PC-3 (cell line): Measurements from ENCODE around the gene CAMK1D. TPM values are rescaled to one million over a fixed set of nuclear protein-coding genes. Genes with fewer than 3 reads are reported as not detected.

Experiments
- ATAC-seq: fragments of 200-7000 bp; cut with Tn5 transposase; 2 replicates; pipeline ENCODE4 v1.9.1; 2020; ENCODE audit warnings: mild to moderate bottlenecking, moderate library complexity
- BruUV-seq: library from RNA; stranded (reverse); fragments of 400-500 nt; replicated peaks from 2 replicates; lab custom pipeline; 2021; lab: Mats Ljungman, UMichigan
- CTCF ChIA-PET: fragments of 300-600 bp; sonication (Branson Sonifier 250); formaldehyde crosslinking; loops from one replicate; lab custom pipeline; 2022; ENCODE audit warnings: antibody characterized with exemption; lab: Charles Lee
- POLR2A ChIA-PET: fragments of 300-600 bp; sonication (Branson Sonifier 250); formaldehyde crosslinking; loops from one replicate; lab custom pipeline; 2022; ENCODE audit warnings: antibody characterized with exemption; ENCODE audit not compliant: unreplicated experiment; lab: Charles Lee
- DNase-seq: peaks from one replicate; pipeline ENCODE4 v3.0.0-alpha.2; 2015
- H2AFZ ChIP-seq: fragments of 300-600 bp; sonication (generic); 2 replicates; pipeline ENCODE4 v1.6.0; 2016; ENCODE audit warnings: antibody characterized with exemption, low read length
- H3F3A ChIP-seq: fragments of 300-600 bp; sonication (generic); one replicate; pipeline ENCODE4 v1.6.0; 2017; ENCODE audit warnings: antibody characterized with exemption, low read length, control low read depth, mild to moderate bottlenecking; ENCODE audit not compliant: unreplicated experiment
- H3K27ac ChIP-seq: fragments of 300-600 bp; sonication (generic); 2 replicates; pipeline ENCODE4 v1.5.1; 2016; ENCODE audit warnings: mild to moderate bottlenecking, low read length
- H3K27me3 ChIP-seq: fragments of 300-600 bp; sonication (generic); 2 replicates; pipeline ENCODE4 v1.6.1; 2016; ENCODE audit warnings: low read length, mixed read lengths
- H3K36me3 ChIP-seq: fragments of 300-600 bp; sonication (generic); 2 replicates; pipeline ENCODE4 v1.6.1; 2016; ENCODE audit warnings: low read depth, mixed run types, low read length, mixed read lengths
- H3K4me1 ChIP-seq: fragments of 300-600 bp; sonication (generic); 2 replicates; pipeline ENCODE4 v1.5.1; 2016; ENCODE audit warnings: low read length; ENCODE audit not compliant: insufficient read depth
- H3K4me2 ChIP-seq: fragments of 300-600 bp; sonication (generic); 2 replicates; pipeline ENCODE4 v1.6.0; 2016; ENCODE audit warnings: low read length
- H3K4me3 ChIP-seq: fragments of 300-600 bp; sonication (generic); 2 replicates; pipeline ENCODE4 v1.5.1; 2016; ENCODE audit warnings: mild to moderate bottlenecking, low read length, mixed read lengths
- H3K79me2 ChIP-seq: fragments of 300-600 bp; sonication (generic); 2 replicates; pipeline ENCODE4 v1.6.1; 2017; ENCODE audit warnings: low read length, mixed read lengths
- H3K9ac ChIP-seq: fragments of 300-600 bp; sonication (generic); 2 replicates; pipeline ENCODE4 v1.6.0; 2016; ENCODE audit warnings: mild to moderate bottlenecking, low read length
- H3K9me2 ChIP-seq: fragments of 300-600 bp; sonication (generic); replicated peaks from 2 replicates; pipeline ENCODE4 v1.6.1; 2016; ENCODE audit warnings: mixed run types, low read length, mixed read lengths
- H3K9me3 ChIP-seq: fragments of 300-600 bp; sonication (generic); 2 replicates; pipeline ENCODE4 v1.6.1; 2016; ENCODE audit warnings: low read length, mixed read lengths
- H4K20me1 ChIP-seq: fragments of 300-600 bp; sonication (generic); 2 replicates; pipeline ENCODE4 v1.6.1; 2016; ENCODE audit warnings: low read length, mixed read lengths
- EZH2 ChIP-seq: fragments of 300-600 bp; sonication (generic); IDR thresholded peaks from one replicate; pipeline ENCODE4 v1.6.1; 2017; ENCODE audit warnings: antibody characterized with exemption, mild to moderate bottlenecking, low read length; ENCODE audit not compliant: unreplicated experiment
- EZH2phosphoT487 ChIP-seq: fragments of 300-600 bp; sonication (generic); IDR thresholded peaks from 2 replicates; pipeline ENCODE4 v1.6.1; 2018; ENCODE audit warnings: mild to moderate bottlenecking, antibody characterized with exemption, low read length, borderline replicate concordance
- intact Hi-C: fragments of 100-400 bp; cut with micrococcal nuclease; formaldehyde crosslinking; loops from 2 replicates; pipeline ENCODE4 v1.9.0; 2023
- total RNA-seq: library from RNA; depleted of rRNA; stranded (reverse); fragments of >200 nt; gene quantifications from 2 replicates; pipeline ENCODE4 v1.2.3, GENCODE V29; 2014
- TF ChIP-seq, protein P1 (sequence below): fragments of 300-600 bp; sonication (generic); conservative IDR thresholded peaks from 2 replicates; pipeline ENCODE4 v1.5.1; 2017; ENCODE audit warnings: antibody characterized with exemption, low read depth, mild to moderate bottlenecking, low read length

Gene CAMK1D
- total RNA-seq, 1 experiment from 2014 or later: 1.3 TPM

DNA sequence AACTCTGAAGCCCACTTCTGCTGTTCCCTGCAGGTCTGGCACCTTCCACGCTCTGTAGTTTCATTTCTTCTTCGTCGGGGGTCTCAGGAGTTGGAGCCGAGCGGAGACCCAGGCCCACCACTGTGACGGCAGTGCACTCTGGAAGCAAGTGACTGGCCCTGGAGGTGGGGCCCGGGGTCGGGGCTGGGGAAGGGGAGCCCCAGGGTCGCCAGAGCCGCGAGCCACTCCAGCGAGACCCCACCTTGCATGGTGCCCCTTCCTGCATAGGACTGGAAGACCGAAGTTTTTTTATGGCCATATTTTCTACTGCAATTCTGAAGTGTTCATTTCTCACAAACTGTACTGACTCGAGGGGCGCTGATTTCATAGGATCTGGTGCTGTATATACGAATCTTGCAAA, 479.4 kb downstream of the CAMK1D start:
- DNase-seq: no peak
- H3K27ac ChIP-seq: no peak overlapping the region
- ChIA-PET POLR2A (no interaction called here), CTCF (no interaction called here)
- H3K4me2 ChIP-seq: no peak overlapping the region
- H2AFZ ChIP-seq: no peak overlapping the region
- H3K79me2 ChIP-seq: no peaks in the 10 kb centered on the region
- H4K20me1 ChIP-seq: no peaks in the 10 kb centered on the region
- H3K27me3 ChIP-seq: no peaks in the 10 kb centered on the region
- no peak overlapping the region for H3K4me3 ChIP-seq
- no peaks in the 10 kb centered on the region for H3K4me1 ChIP-seq
- H3K9me2 ChIP-seq: no peaks in the 10 kb centered on the region
- ATAC-seq: no peak
- intact Hi-C loops: no loop called here
- no peak overlapping the region for H3K9ac ChIP-seq
- no peaks in the 10 kb centered on the region for H3F3A ChIP-seq
- H3K9me3 ChIP-seq: no peaks in the 10 kb centered on the region
- H3K36me3 ChIP-seq: no peaks in the 10 kb centered on the region
- TF ChIP-seq, protein P1, sequence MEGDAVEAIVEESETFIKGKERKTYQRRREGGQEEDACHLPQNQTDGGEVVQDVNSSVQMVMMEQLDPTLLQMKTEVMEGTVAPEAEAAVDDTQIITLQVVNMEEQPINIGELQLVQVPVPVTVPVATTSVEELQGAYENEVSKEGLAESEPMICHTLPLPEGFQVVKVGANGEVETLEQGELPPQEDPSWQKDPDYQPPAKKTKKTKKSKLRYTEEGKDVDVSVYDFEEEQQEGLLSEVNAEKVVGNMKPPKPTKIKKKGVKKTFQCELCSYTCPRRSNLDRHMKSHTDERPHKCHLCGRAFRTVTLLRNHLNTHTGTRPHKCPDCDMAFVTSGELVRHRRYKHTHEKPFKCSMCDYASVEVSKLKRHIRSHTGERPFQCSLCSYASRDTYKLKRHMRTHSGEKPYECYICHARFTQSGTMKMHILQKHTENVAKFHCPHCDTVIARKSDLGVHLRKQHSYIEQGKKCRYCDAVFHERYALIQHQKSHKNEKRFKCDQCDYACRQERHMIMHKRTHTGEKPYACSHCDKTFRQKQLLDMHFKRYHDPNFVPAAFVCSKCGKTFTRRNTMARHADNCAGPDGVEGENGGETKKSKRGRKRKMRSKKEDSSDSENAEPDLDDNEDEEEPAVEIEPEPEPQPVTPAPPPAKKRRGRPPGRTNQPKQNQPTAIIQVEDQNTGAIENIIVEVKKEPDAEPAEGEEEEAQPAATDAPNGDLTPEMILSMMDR: no peak
- TF ChIP-seq EZH2 (no peak), EZH2phosphoT487 (no peak)
- no TSS peak for BruUV-seq

DNA sequence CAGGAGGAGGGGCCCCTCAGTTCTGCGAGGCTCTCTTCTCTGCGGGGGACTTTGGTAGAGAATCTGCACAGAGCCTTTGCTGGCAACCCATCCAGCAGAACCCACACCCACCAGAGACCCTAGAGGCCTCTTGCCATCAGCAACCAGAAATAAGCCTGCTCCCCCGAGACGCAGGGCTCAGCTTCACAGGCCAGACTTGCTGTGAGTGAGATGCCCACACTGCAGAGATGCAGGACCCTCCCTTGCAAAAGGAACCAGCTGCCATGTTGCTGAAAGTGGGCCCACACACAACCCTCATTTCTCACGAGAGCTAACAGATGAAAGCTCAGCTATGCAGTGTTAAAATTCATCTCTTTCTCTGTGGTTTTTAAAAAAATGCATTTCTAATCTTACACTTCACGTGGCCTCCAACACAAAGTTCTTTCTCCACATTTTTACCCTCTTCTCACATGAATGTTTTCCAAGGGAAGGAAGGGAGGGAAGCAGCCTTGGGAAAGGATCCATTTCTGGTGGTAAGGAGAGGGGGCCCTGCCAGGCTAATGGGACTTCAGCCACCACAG, 480.6 kb downstream of the CAMK1D start:
- Histone ChIP-seq H3K79me2 (no peaks in the 10 kb centered on the region), H3F3A (no peaks in the 10 kb centered on the region), H4K20me1 (no peaks in the 10 kb centered on the region), H3K4me3 (no peak overlapping the region), H3K4me1 (no peaks in the 10 kb centered on the region), H3K4me2 (no peak overlapping the region), H3K9me2 (no peaks in the 10 kb centered on the region), H3K36me3 (no peaks in the 10 kb centered on the region), H3K27me3 (no peaks in the 10 kb centered on the region), H3K9ac (no peak overlapping the region), H2AFZ (no peak overlapping the region), H3K9me3 (no peaks in the 10 kb centered on the region), H3K27ac (no peak overlapping the region)
- intact Hi-C loops: no loop called here
- DNase-seq (no peak), ATAC-seq (no peak)
- ChIA-PET CTCF (no interaction called here), POLR2A (no interaction called here)
- BruUV-seq: no TSS peak
- TF ChIP-seq, protein P1: no peak
- no peak for TF ChIP-seq EZH2phosphoT487
- TF ChIP-seq EZH2: no peak

DNA sequence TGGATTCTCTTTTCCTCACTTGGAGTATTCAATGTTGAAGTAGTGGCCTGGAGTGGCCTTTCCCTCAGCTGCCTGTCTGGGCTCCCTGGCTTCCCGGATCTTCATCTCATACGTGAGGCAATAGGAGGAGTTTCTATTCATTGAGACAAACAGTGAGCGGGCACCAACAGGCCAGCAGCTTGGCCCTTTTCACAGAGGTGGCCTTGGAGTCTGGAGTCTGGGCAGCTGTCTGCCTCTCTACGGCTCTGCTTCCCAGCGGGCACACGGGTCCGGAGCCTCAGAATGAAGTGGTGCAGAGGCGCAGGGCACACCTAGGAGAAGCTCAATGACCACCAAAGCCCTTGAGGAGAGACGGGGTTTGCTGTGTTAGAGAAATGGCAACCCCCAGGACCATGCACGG, 482.7 kb downstream of the CAMK1D start:
- no peaks in the 10 kb centered on the region for H4K20me1 ChIP-seq
- no peaks in the 10 kb centered on the region for H3K27me3 ChIP-seq
- no peak overlapping the region for H3K4me2 ChIP-seq
- no peaks in the 10 kb centered on the region for H3K4me1 ChIP-seq
- TF ChIP-seq EZH2 (no peak), EZH2phosphoT487 (no peak)
- TF ChIP-seq, protein P1: no peak
- no peak for DNase-seq
- no peaks in the 10 kb centered on the region for H3K36me3 ChIP-seq
- H3K9me2 ChIP-seq: no peaks in the 10 kb centered on the region
- H3K9me3 ChIP-seq: no peaks in the 10 kb centered on the region
- H3K4me3 ChIP-seq: no peak overlapping the region
- H3K27ac ChIP-seq: no peak overlapping the region
- H3F3A ChIP-seq: no peaks in the 10 kb centered on the region
- H3K79me2 ChIP-seq: no peaks in the 10 kb centered on the region
- intact Hi-C loops: no loop called here
- POLR2A ChIA-PET: no interaction called here
- CTCF ChIA-PET: no interaction called here
- no peak for ATAC-seq
- no peak overlapping the region for H2AFZ ChIP-seq
- H3K9ac ChIP-seq: no peak overlapping the region
- no TSS peak for BruUV-seq
